PC-3 (cell line): ENCODE measurements around the gene NEU4. TPM values are rescaled to one million over a fixed set of nuclear protein-coding genes. Genes with fewer than 3 reads are reported as not detected.

Source experiments
- ATAC-seq: fragments of 200-7000 bp; cut with Tn5 transposase; 2 replicates; pipeline ENCODE4 v1.9.1; 2020; ENCODE audit warnings: mild to moderate bottlenecking, moderate library complexity
- BruUV-seq: library from RNA; stranded (reverse); fragments of 400-500 nt; replicated peaks from 2 replicates; lab custom pipeline; 2021; lab: Mats Ljungman, UMichigan
- CTCF ChIA-PET: fragments of 300-600 bp; sonication (Branson Sonifier 250); formaldehyde crosslinking; loops from one replicate; lab custom pipeline; 2022; ENCODE audit warnings: antibody characterized with exemption; lab: Charles Lee
- POLR2A ChIA-PET: fragments of 300-600 bp; sonication (Branson Sonifier 250); formaldehyde crosslinking; loops from one replicate; lab custom pipeline; 2022; ENCODE audit warnings: antibody characterized with exemption; ENCODE audit not compliant: unreplicated experiment; lab: Charles Lee
- DNase-seq: peaks from one replicate; pipeline ENCODE4 v3.0.0-alpha.2; 2015
- H2AFZ ChIP-seq: fragments of 300-600 bp; sonication (generic); 2 replicates; pipeline ENCODE4 v1.6.0; 2016; ENCODE audit warnings: antibody characterized with exemption, low read length
- H3F3A ChIP-seq: fragments of 300-600 bp; sonication (generic); one replicate; pipeline ENCODE4 v1.6.0; 2017; ENCODE audit warnings: antibody characterized with exemption, low read length, control low read depth, mild to moderate bottlenecking; ENCODE audit not compliant: unreplicated experiment
- H3K27ac ChIP-seq: fragments of 300-600 bp; sonication (generic); 2 replicates; pipeline ENCODE4 v1.5.1; 2016; ENCODE audit warnings: mild to moderate bottlenecking, low read length
- H3K27me3 ChIP-seq: fragments of 300-600 bp; sonication (generic); 2 replicates; pipeline ENCODE4 v1.6.1; 2016; ENCODE audit warnings: low read length, mixed read lengths
- H3K36me3 ChIP-seq: fragments of 300-600 bp; sonication (generic); 2 replicates; pipeline ENCODE4 v1.6.1; 2016; ENCODE audit warnings: low read depth, mixed run types, low read length, mixed read lengths
- H3K4me1 ChIP-seq: fragments of 300-600 bp; sonication (generic); 2 replicates; pipeline ENCODE4 v1.5.1; 2016; ENCODE audit warnings: low read length; ENCODE audit not compliant: insufficient read depth
- H3K4me2 ChIP-seq: fragments of 300-600 bp; sonication (generic); 2 replicates; pipeline ENCODE4 v1.6.0; 2016; ENCODE audit warnings: low read length
- H3K4me3 ChIP-seq: fragments of 300-600 bp; sonication (generic); 2 replicates; pipeline ENCODE4 v1.5.1; 2016; ENCODE audit warnings: mild to moderate bottlenecking, low read length, mixed read lengths
- H3K79me2 ChIP-seq: fragments of 300-600 bp; sonication (generic); 2 replicates; pipeline ENCODE4 v1.6.1; 2017; ENCODE audit warnings: low read length, mixed read lengths
- H3K9ac ChIP-seq: fragments of 300-600 bp; sonication (generic); 2 replicates; pipeline ENCODE4 v1.6.0; 2016; ENCODE audit warnings: mild to moderate bottlenecking, low read length
- H3K9me2 ChIP-seq: fragments of 300-600 bp; sonication (generic); replicated peaks from 2 replicates; pipeline ENCODE4 v1.6.1; 2016; ENCODE audit warnings: mixed run types, low read length, mixed read lengths
- H3K9me3 ChIP-seq: fragments of 300-600 bp; sonication (generic); 2 replicates; pipeline ENCODE4 v1.6.1; 2016; ENCODE audit warnings: low read length, mixed read lengths
- H4K20me1 ChIP-seq: fragments of 300-600 bp; sonication (generic); 2 replicates; pipeline ENCODE4 v1.6.1; 2016; ENCODE audit warnings: low read length, mixed read lengths
- CTCF ChIP-seq: fragments of 300-600 bp; sonication (generic); conservative IDR thresholded peaks from 2 replicates; pipeline ENCODE4 v1.5.1; 2017; ENCODE audit warnings: antibody characterized with exemption, low read depth, mild to moderate bottlenecking, low read length
- EZH2 ChIP-seq: fragments of 300-600 bp; sonication (generic); IDR thresholded peaks from one replicate; pipeline ENCODE4 v1.6.1; 2017; ENCODE audit warnings: antibody characterized with exemption, mild to moderate bottlenecking, low read length; ENCODE audit not compliant: unreplicated experiment
- EZH2phosphoT487 ChIP-seq: fragments of 300-600 bp; sonication (generic); IDR thresholded peaks from 2 replicates; pipeline ENCODE4 v1.6.1; 2018; ENCODE audit warnings: mild to moderate bottlenecking, antibody characterized with exemption, low read length, borderline replicate concordance
- intact Hi-C: fragments of 100-400 bp; cut with micrococcal nuclease; formaldehyde crosslinking; loops from 2 replicates; pipeline ENCODE4 v1.9.0; 2023
- total RNA-seq: library from RNA; depleted of rRNA; stranded (reverse); fragments of >200 nt; gene quantifications from 2 replicates; pipeline ENCODE4 v1.2.3, GENCODE V29; 2014

NEU4 gene
- total RNA-seq, 1 experiment from 2014 or later, result not detected

GRCh38 chr2:241771286-241772062, 37.5 kb upstream of the NEU4 start:
- no peak overlapping the region for H3K27ac ChIP-seq
- TF ChIP-seq CTCF, result no peak
- no peak for TF ChIP-seq EZH2
- no peak for TF ChIP-seq EZH2phosphoT487
- no peaks in the 10 kb centered on the region for H3K27me3 ChIP-seq
- peaks cover 5% of the 10 kb centered on the region for H3K4me1 ChIP-seq
- H3K36me3 ChIP-seq, result no peaks in the 10 kb centered on the region
- no peak for ATAC-seq
- H3F3A ChIP-seq, result no peaks in the 10 kb centered on the region
- no peak overlapping the region for H3K4me3 ChIP-seq
- ChIA-PET CTCF (no interaction called here), POLR2A (no interaction called here)
- intact Hi-C loops, result no loop called here
- H3K9me2 ChIP-seq, result no peaks in the 10 kb centered on the region
- no peaks in the 10 kb centered on the region for H3K79me2 ChIP-seq
- no peak overlapping the region for H3K9ac ChIP-seq
- H4K20me1 ChIP-seq, result no peaks in the 10 kb centered on the region
- no peak overlapping the region for H2AFZ ChIP-seq
- BruUV-seq, result no TSS peak
- no peaks in the 10 kb centered on the region for H3K9me3 ChIP-seq
- H3K4me2 ChIP-seq, result no peak overlapping the region
- DNase-seq, result no peak

GRCh38 chr2:241772063-241772499, 36.9 kb upstream of the NEU4 start:
- Histone ChIP-seq H3K36me3 (no peaks in the 10 kb centered on the region), H4K20me1 (no peaks in the 10 kb centered on the region), H3K79me2 (no peaks in the 10 kb centered on the region), H3K9me2 (no peaks in the 10 kb centered on the region), H3K4me2 (no peak overlapping the region), H3K9me3 (no peaks in the 10 kb centered on the region), H3K9ac (no peak overlapping the region), H3K27me3 (no peaks in the 10 kb centered on the region), H3K27ac (no peak overlapping the region), H2AFZ (no peak overlapping the region), H3K4me3 (no peak overlapping the region), H3K4me1 (peaks cover 5% of the 10 kb centered on the region), H3F3A (no peaks in the 10 kb centered on the region)
- no peak for DNase-seq
- POLR2A ChIA-PET, result no interaction called here
- intact Hi-C loops, result no loop called here
- ATAC-seq, result no peak
- no TSS peak for BruUV-seq
- TF ChIP-seq EZH2phosphoT487, result no peak
- no peak for TF ChIP-seq EZH2
- TF ChIP-seq CTCF, result no peak
- CTCF ChIA-PET, result no interaction called here
